Fibroblast of lung (primary cell): ENCODE results near the gene CHRM1. TPM values are rescaled to one million over a fixed set of nuclear protein-coding genes. Genes with fewer than 3 reads are reported as not detected.

ENCODE experiments used
- DNase-seq, 2 donors: peaks; one replicate each; pipeline versions ENCODE4 v3.0.0 to v3.0.0-alpha.2; 2010; ENCODE audit warnings: low read depth in 2 of 2
- H2AFZ ChIP-seq: 2 replicates; pipeline ENCODE4 v1.5.1; 2012; ENCODE audit warnings: low read length, control low read depth, inconsistent platforms
- H3K27ac ChIP-seq: 2 replicates; pipeline ENCODE4 v1.5.1; 2011; ENCODE audit warnings: low read length, control low read depth; ENCODE audit not compliant: insufficient read depth
- H3K27me3 ChIP-seq: 2 replicates; pipeline ENCODE4 v1.5.1; 2011; ENCODE audit warnings: mild to moderate bottlenecking, low read length; ENCODE audit not compliant: control insufficient read depth, insufficient read depth
- H3K36me3 ChIP-seq: 2 replicates; pipeline ENCODE4 v1.5.1; 2011; ENCODE audit warnings: low read length; ENCODE audit not compliant: control insufficient read depth, insufficient read depth
- H3K4me1 ChIP-seq: 2 replicates; pipeline ENCODE4 v1.5.1; 2011; ENCODE audit warnings: low read length; ENCODE audit not compliant: control insufficient read depth, insufficient read depth; ENCODE audit errors: extremely low read depth
- H3K4me2 ChIP-seq: 2 replicates; pipeline ENCODE4 v1.5.1; 2011; ENCODE audit warnings: low read length, control low read depth; ENCODE audit not compliant: insufficient read depth; ENCODE audit errors: extremely low read depth
- H3K4me3 ChIP-seq, 4 experiments: fragments of 200-600 bp in 1 of 4; sonication (generic) in 1 of 4; replicated peaks in 1 of 4; 2 replicates each; pipeline ENCODE4 v1.5.1; 2011 to 2016; ENCODE audit warnings: low read length in 4 of 4, low read depth in 3 of 4, mild to moderate bottlenecking in 3 of 4, control low read depth in 2 of 4, inconsistent platforms in 1 of 4, mixed read lengths in 1 of 4; ENCODE audit not compliant: insufficient read depth in 1 of 4; ENCODE audit errors: control extremely low read depth in 1 of 4
- H3K79me2 ChIP-seq: 2 replicates; pipeline ENCODE4 v1.5.1; 2012; ENCODE audit warnings: mild to moderate bottlenecking, low read length, inconsistent platforms; ENCODE audit not compliant: control insufficient read depth, insufficient read depth
- H3K9ac ChIP-seq: 2 replicates; pipeline ENCODE4 v1.5.1; 2011; ENCODE audit warnings: mild to moderate bottlenecking, low read length, control low read depth; ENCODE audit not compliant: insufficient read depth
- H3K9me3 ChIP-seq: 2 replicates; pipeline ENCODE4 v1.5.1; 2012; ENCODE audit warnings: low read depth, low read length; ENCODE audit not compliant: control insufficient read depth, insufficient read depth
- H4K20me1 ChIP-seq: 2 replicates; pipeline ENCODE4 v1.5.1; 2011; ENCODE audit warnings: low read length; ENCODE audit not compliant: control insufficient read depth, insufficient read depth; ENCODE audit errors: extremely low read depth
- CTCF ChIP-seq, 2 donors: IDR thresholded peaks in 1 of 2; conservative IDR thresholded peaks in 1 of 2; 1 replicate in 1 of 2; 2 replicates in 1 of 2; pipeline ENCODE4 v1.5.1; 2011 to 2012; ENCODE audit warnings: low read length in 2 of 2, control low read depth in 1 of 2, inconsistent platforms in 1 of 2, low read depth in 1 of 2, mild to moderate bottlenecking in 1 of 2
- EZH2 ChIP-seq: IDR thresholded peaks from 2 replicates; pipeline ENCODE4 v1.5.1; 2012; ENCODE audit warnings: low read length, control low read depth, mild to moderate bottlenecking; ENCODE audit errors: missing control alignments
- polyA plus RNA-seq, 2 donors: library from polyadenylated mRNA; depleted of rRNA in 1 of 2; stranded (reverse) in 1 of 2; unstranded in 1 of 2; fragments of >200 nt; gene quantifications; 2 replicates each; pipeline ENCODE4 v1.2.1, GENCODE V29; 2011 to 2012; ENCODE audit warnings: missing spikeins in 1 of 2
- total RNA-seq: library from RNA; depleted of rRNA; stranded (reverse); fragments of >200 nt; gene quantifications from 2 replicates; pipeline ENCODE4 v1.2.1, GENCODE V29; 2014

The CHRM1 gene
- total and polyA plus RNA-seq, 2 donors (not counting 1 experiment from before 2014, with no cell fraction given): not detected

DNA sequence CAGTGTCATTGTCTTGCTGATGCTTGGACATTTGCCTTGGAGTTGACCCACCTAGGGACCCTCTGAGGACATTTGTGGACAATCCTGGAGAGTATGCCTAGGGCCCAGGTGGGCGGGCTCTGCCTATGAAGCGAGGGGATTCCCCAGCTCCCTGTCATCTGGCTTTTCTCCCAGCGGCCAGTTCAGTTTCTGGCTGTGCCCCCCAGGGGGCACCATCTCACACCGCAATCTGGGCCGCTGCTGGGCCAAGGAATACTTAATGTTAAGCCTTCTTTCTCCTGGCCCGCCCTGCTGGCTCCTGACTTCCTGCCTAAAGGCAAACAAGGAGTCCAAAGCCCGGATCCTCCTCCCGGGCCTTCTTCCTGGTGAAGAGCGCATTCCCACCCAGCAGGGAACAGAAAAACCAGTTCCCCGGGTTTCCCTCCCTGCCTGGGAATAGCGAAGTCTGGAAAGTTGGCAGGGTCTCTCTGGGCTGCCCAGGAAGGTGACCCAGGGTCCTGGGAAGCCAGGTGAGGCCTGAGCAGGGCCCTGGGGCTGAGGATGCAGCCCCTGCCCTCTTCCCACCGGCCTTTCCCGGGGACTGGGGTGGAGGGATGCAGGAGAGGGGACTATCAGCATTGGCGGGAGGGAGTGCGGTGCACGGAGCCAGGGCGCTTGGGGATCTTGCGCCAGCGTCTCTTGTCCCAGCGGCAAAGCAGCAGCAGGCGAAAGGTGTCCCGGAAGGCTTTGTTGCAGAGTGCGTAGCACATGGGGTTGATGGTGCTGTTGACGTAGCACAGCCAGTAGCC, 11.9 kb downstream of the CHRM1 start:
- peak; percentile 50 to 62 for DNase-seq
- H3K9ac ChIP-seq: no peak overlapping the region
- H3K79me2 ChIP-seq: no peaks in the 10 kb centered on the region
- no peaks in the 10 kb centered on the region for H3K4me1 ChIP-seq
- H3K27me3 ChIP-seq: no peaks in the 10 kb centered on the region
- no peak overlapping the region for H2AFZ ChIP-seq
- H3K4me2 ChIP-seq: no peak overlapping the region
- no peaks in the 10 kb centered on the region for H3K36me3 ChIP-seq
- peak; percentile 35 to 56 for TF ChIP-seq CTCF (conservative IDR thresholded peaks at IDR 0.05 in 1 of 2, IDR thresholded peaks at IDR 0.05 in 1 of 2; ENCODE audit: low read depth in 1 of 2, low read length in 2 of 2)
- TF ChIP-seq EZH2: no peak
- no peak overlapping the region for H3K27ac ChIP-seq
- H3K4me3 ChIP-seq: no peak overlapping the region
- no peaks in the 10 kb centered on the region for H4K20me1 ChIP-seq
- no peaks in the 10 kb centered on the region for H3K9me3 ChIP-seq

GRCh38 chr11:62908468-62909072, 12.6 kb downstream of the CHRM1 start:
- no peak for TF ChIP-seq EZH2
- TF ChIP-seq CTCF (conservative IDR thresholded peaks at IDR 0.05 in 1 of 2, IDR thresholded peaks at IDR 0.05 in 1 of 2; ENCODE audit: low read depth in 1 of 2, low read length in 2 of 2): no peak
- Histone ChIP-seq H3K4me2 (no peak overlapping the region), H3K27me3 (no peaks in the 10 kb centered on the region)

DNA sequence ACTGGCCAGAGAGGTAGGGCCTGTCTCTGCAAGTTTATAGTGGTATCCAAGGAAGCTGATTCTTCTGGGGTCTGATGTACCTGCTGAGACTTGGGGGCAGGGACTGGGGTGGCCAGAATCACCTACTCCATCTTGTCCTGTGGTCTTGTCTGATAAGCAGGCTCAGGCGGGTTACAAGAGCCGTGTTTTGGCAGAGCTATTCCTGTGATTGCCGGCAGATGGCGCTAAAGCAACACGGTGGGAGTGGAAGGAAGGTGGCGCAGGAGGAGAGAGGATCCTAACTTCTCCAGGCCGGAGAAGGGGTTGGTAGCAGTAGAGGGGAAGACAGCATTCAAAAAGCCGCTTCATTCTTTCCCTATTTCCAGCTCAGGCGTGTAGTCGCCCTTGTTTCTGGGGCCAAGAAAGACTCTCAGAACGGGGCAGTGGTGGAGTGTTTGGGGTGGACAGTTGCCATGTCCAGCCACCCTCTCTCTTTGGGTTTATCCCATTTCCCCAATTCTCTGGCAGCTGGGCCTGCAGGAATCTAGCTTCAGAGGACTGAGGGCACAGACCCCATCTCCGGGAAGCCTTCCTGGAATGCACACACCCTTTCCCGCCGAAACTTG, 15.1 kb downstream of the CHRM1 start:
- no peaks in the 10 kb centered on the region for H3K27me3 ChIP-seq
- no peaks in the 10 kb centered on the region for H3K36me3 ChIP-seq
- no peaks in the 10 kb centered on the region for H3K9me3 ChIP-seq
- no peak overlapping the region for H3K4me3 ChIP-seq
- H3K4me2 ChIP-seq: no peak overlapping the region
- no peak overlapping the region for H2AFZ ChIP-seq
- H3K4me1 ChIP-seq: peaks cover 5% of the 10 kb centered on the region
- H3K79me2 ChIP-seq: no peaks in the 10 kb centered on the region
- peak; percentile 59 to 77 for DNase-seq
- TF ChIP-seq EZH2 (no peak), CTCF (conservative IDR thresholded peaks at IDR 0.05 in 1 of 2, IDR thresholded peaks at IDR 0.05 in 1 of 2; ENCODE audit: low read depth in 1 of 2, low read length in 2 of 2) (peak; percentile 100)
- no peak overlapping the region for H3K27ac ChIP-seq
- H4K20me1 ChIP-seq: no peaks in the 10 kb centered on the region
- H3K9ac ChIP-seq: no peak overlapping the region

More at GRCh38 chr11:62908468-62909072, 12.6 kb downstream of the CHRM1 start:
- H3K4me1 ChIP-seq: no peaks in the 10 kb centered on the region
- no peaks in the 10 kb centered on the region for H3K36me3 ChIP-seq
- H3K27ac ChIP-seq: no peak overlapping the region
- no peaks in the 10 kb centered on the region for H3K9me3 ChIP-seq
- no peak overlapping the region for H2AFZ ChIP-seq
- H4K20me1 ChIP-seq: no peaks in the 10 kb centered on the region
- no peak overlapping the region for H3K4me3 ChIP-seq
- no peaks in the 10 kb centered on the region for H3K79me2 ChIP-seq
- H3K9ac ChIP-seq: no peak overlapping the region
- DNase-seq: no peak
